ENCODE results near the gene ALOX5. TPM values are rescaled to one million over a fixed set of nuclear protein-coding genes. Genes with fewer than 3 reads are reported as not detected.

Gene ALOX5
- total and polyA plus RNA-seq, 4 donors: 2.9 to 16.9 (median 8.4) TPM

GRCh38 chr10:45353186-45353585 is 20.8 kb upstream of the ALOX5 start:
- H3K4me3 ChIP-seq (ENCODE audit: low read depth in 1 of 3, low read length in 3 of 3): no peak overlapping the region
- no peaks in the 10 kb centered on the region for H3K9me3 ChIP-seq (ENCODE audit: control insufficient read depth in 4 of 4, low read length in 3 of 4)
- 64% methylated on average over 1 of the region's 1 CpG for WGBS
- no peak overlapping the region for H3K9ac ChIP-seq (ENCODE audit: low read depth in 1 of 2, low read length in 2 of 2)
- TF ChIP-seq YY1 (IDR thresholded peaks at IDR 0.05) (no peak), EGR1 (IDR thresholded peaks at IDR 0.05; ENCODE audit: low read depth in 2 of 2) (no peak), HNF4G (IDR thresholded peaks at IDR 0.05) (no peak), SP1 (IDR thresholded peaks at IDR 0.05) (no peak), REST (IDR thresholded peaks at IDR 0.05) (no peak), FOXA1 (IDR thresholded peaks at IDR 0.05) (no peak), JUND (IDR thresholded peaks at IDR 0.05) (no peak), NR2F2 (IDR thresholded peaks at IDR 0.05) (no peak), TAF1 (conservative IDR thresholded peaks at IDR 0.05) (no peak)
- H3K4me1 ChIP-seq (ENCODE audit: control insufficient read depth in 4 of 4, insufficient read depth in 4 of 4, low read length in 3 of 4): no peaks in the 10 kb centered on the region
- H3K27ac ChIP-seq (ENCODE audit: low read depth in 1 of 2, low read length in 2 of 2): no peak overlapping the region
- no peaks in the 10 kb centered on the region for H3K36me3 ChIP-seq (ENCODE audit: control insufficient read depth in 4 of 4, insufficient read depth in 3 of 4, low read depth in 1 of 4, low read length in 3 of 4)
- DNase-seq (ENCODE audit: low spot score): no peak
- H3K27me3 ChIP-seq (ENCODE audit: control insufficient read depth in 4 of 4, insufficient read depth in 4 of 4, low read length in 3 of 4): peaks cover 0 to 3% (median 0%) of the 10 kb centered on the region in 4 donors

GRCh38 chr10:45354261-45354660 is 19.8 kb upstream of the ALOX5 start:
- 79% methylated on average over 3 of the region's 3 CpGs for WGBS
- no peak for DNase-seq (ENCODE audit: low spot score)

More at GRCh38 chr10:45354261-45354660, 19.8 kb upstream of the ALOX5 start:
- H3K4me3 ChIP-seq (ENCODE audit: low read depth in 1 of 3, low read length in 3 of 3): no peak overlapping the region
- no peaks in the 10 kb centered on the region for H3K9me3 ChIP-seq (ENCODE audit: control insufficient read depth in 4 of 4, low read length in 3 of 4)
- H3K9ac ChIP-seq (ENCODE audit: low read depth in 1 of 2, low read length in 2 of 2): no peak overlapping the region
- peaks cover 0 to 3% (median 0%) of the 10 kb centered on the region in 4 donors for H3K27me3 ChIP-seq (ENCODE audit: control insufficient read depth in 4 of 4, insufficient read depth in 4 of 4, low read length in 3 of 4)
- no peak overlapping the region for H3K27ac ChIP-seq (ENCODE audit: low read depth in 1 of 2, low read length in 2 of 2)
- H3K36me3 ChIP-seq (ENCODE audit: control insufficient read depth in 4 of 4, insufficient read depth in 3 of 4, low read depth in 1 of 4, low read length in 3 of 4): no peaks in the 10 kb centered on the region
- TF ChIP-seq SP1 (IDR thresholded peaks at IDR 0.05) (no peak), REST (IDR thresholded peaks at IDR 0.05) (no peak), EGR1 (IDR thresholded peaks at IDR 0.05; ENCODE audit: low read depth in 2 of 2) (no peak), MAX (IDR thresholded peaks at IDR 0.05) (no peak), RXRA (IDR thresholded peaks at IDR 0.05) (no peak), CTCF (IDR thresholded peaks at IDR 0.05; ENCODE audit: low read depth, low read length, missing input control) (no peak), HNF4G (IDR thresholded peaks at IDR 0.05) (no peak), FOXA2 (IDR thresholded peaks at IDR 0.05) (no peak), TAF1 (conservative IDR thresholded peaks at IDR 0.05) (no peak), ATF3 (IDR thresholded peaks at IDR 0.05) (no peak), ZBTB33 (IDR thresholded peaks at IDR 0.05) (no peak), JUND (IDR thresholded peaks at IDR 0.05) (no peak), HNF4A (conservative IDR thresholded peaks at IDR 0.05) (no peak), YY1 (IDR thresholded peaks at IDR 0.05) (no peak), RAD21 (IDR thresholded peaks at IDR 0.05) (no peak), FOXA1 (IDR thresholded peaks at IDR 0.05) (no peak), NR2F2 (IDR thresholded peaks at IDR 0.05) (no peak), GABPA (IDR thresholded peaks at IDR 0.05 in 1 of 2, conservative IDR thresholded peaks at IDR 0.05 in 1 of 2) (no peak)
- H3K4me1 ChIP-seq (ENCODE audit: control insufficient read depth in 4 of 4, insufficient read depth in 4 of 4, low read length in 3 of 4): no peaks in the 10 kb centered on the region
